PFSK-1 (cell line): ENCODE measurements around the gene TADA2B.

Experiments
- FOXP2 ChIP-seq: optimal IDR thresholded peaks from 2 replicates; pipeline ENCODE3; 2011; ENCODE audit warnings: borderline replicate concordance, control low read depth, inconsistent platforms; ENCODE audit not compliant: insufficient read depth; ENCODE audit errors: extremely low read length, extremely low read depth
- POLR2AphosphoS5 ChIP-seq: IDR thresholded peaks from 2 replicates; pipeline ENCODE4 v1.6.1; 2012; ENCODE audit warnings: low read depth, mild to moderate bottlenecking, control low read depth, low read length, moderate library complexity
- SIN3A ChIP-seq: IDR thresholded peaks from 2 replicates; pipeline ENCODE4 v1.6.1; 2012; ENCODE audit warnings: mild to moderate bottlenecking, low read length, moderate library complexity, borderline replicate concordance; ENCODE audit not compliant: insufficient read depth
- TAF1 ChIP-seq: IDR thresholded peaks from 2 replicates; pipeline ENCODE4 v1.6.1; 2012; ENCODE audit warnings: low read length, control low read depth, borderline replicate concordance; ENCODE audit not compliant: insufficient read depth
- TF ChIP-seq, protein P1 (sequence below), 2 experiments: IDR thresholded peaks; 2 replicates each; pipeline versions ENCODE4 v1.6.1 to v1.8.0; 2011 to 2012; ENCODE audit warnings: low read depth in 2 of 2, low read length in 2 of 2, control low read depth in 1 of 2, inconsistent platforms in 1 of 2, mild to moderate bottlenecking in 1 of 2, moderate library complexity in 1 of 2; ENCODE audit not compliant: insufficient read depth in 1 of 2

Gene TADA2B

GRCh38 chr4:7025040-7025602 lies 18.1 kb upstream of the TADA2B start:
- no peak for TF ChIP-seq TAF1
- TF ChIP-seq SIN3A, result no peak
- TF ChIP-seq, protein P1, sequence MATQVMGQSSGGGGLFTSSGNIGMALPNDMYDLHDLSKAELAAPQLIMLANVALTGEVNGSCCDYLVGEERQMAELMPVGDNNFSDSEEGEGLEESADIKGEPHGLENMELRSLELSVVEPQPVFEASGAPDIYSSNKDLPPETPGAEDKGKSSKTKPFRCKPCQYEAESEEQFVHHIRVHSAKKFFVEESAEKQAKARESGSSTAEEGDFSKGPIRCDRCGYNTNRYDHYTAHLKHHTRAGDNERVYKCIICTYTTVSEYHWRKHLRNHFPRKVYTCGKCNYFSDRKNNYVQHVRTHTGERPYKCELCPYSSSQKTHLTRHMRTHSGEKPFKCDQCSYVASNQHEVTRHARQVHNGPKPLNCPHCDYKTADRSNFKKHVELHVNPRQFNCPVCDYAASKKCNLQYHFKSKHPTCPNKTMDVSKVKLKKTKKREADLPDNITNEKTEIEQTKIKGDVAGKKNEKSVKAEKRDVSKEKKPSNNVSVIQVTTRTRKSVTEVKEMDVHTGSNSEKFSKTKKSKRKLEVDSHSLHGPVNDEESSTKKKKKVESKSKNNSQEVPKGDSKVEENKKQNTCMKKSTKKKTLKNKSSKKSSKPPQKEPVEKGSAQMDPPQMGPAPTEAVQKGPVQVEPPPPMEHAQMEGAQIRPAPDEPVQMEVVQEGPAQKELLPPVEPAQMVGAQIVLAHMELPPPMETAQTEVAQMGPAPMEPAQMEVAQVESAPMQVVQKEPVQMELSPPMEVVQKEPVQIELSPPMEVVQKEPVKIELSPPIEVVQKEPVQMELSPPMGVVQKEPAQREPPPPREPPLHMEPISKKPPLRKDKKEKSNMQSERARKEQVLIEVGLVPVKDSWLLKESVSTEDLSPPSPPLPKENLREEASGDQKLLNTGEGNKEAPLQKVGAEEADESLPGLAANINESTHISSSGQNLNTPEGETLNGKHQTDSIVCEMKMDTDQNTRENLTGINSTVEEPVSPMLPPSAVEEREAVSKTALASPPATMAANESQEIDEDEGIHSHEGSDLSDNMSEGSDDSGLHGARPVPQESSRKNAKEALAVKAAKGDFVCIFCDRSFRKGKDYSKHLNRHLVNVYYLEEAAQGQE (IDR thresholded peaks at IDR 0.05; ENCODE audit: insufficient read depth in 1 of 2, low read depth in 2 of 2, low read length in 2 of 2), result no peak
- no peak for TF ChIP-seq FOXP2
- no peak for TF ChIP-seq POLR2AphosphoS5

DNA sequence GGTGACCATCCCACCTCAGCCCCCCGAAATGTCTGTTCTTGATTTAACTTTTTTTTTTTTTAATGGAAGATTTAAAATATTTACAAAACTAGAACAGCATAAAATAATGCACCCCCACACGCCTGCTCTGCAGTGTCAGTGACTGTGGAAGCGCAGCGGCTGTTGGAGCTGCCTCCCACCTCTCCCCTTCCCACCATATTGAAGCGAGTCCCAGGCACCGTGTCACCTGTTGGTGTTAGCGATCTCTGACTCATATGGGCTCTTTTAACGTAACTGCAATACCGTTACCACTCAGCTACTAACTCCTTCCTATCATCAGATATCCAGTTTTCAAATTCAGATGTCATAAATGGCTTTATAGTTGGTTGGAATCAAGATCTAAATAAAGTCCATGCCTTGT lies 17.1 kb upstream of the TADA2B start:
- TF ChIP-seq, protein P1 (IDR thresholded peaks at IDR 0.05; ENCODE audit: insufficient read depth in 1 of 2, low read depth in 2 of 2, low read length in 2 of 2), result no peak
- TF ChIP-seq FOXP2 (no peak), POLR2AphosphoS5 (no peak), SIN3A (no peak)

- no peak for TF ChIP-seq FOXP2
- TF ChIP-seq, protein P1 (IDR thresholded peaks at IDR 0.05; ENCODE audit: insufficient read depth in 1 of 2, low read depth in 2 of 2, low read length in 2 of 2), result no peak
- TF ChIP-seq SIN3A, result no peak
- no peak for TF ChIP-seq POLR2AphosphoS5
- no peak for TF ChIP-seq TAF1
Observed at GRCh38 chr4:7027284-7027683, 15.9 kb upstream of the TADA2B start.

DNA sequence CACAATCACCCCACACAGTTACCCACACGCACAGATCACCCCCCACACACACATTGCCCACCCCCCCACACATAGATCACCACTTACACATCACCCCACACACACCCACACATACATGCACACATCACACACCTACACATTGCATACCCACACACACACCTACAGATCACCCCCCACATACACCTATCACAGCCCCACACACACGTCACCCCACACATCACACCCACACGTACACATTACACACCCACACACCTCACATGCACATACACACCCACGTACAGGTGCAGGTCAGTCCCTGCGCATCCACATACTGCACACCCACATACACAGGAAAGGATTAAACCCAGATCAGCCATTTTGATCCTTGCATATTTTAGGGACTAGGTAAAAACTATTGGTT lies 15.3 kb upstream of the TADA2B start:
- no peak for TF ChIP-seq SIN3A
- TF ChIP-seq POLR2AphosphoS5, result no peak
- TF ChIP-seq TAF1, result no peak
- TF ChIP-seq, protein P1 (IDR thresholded peaks at IDR 0.05; ENCODE audit: insufficient read depth in 1 of 2, low read depth in 2 of 2, low read length in 2 of 2), result no peak
- no peak for TF ChIP-seq FOXP2

DNA sequence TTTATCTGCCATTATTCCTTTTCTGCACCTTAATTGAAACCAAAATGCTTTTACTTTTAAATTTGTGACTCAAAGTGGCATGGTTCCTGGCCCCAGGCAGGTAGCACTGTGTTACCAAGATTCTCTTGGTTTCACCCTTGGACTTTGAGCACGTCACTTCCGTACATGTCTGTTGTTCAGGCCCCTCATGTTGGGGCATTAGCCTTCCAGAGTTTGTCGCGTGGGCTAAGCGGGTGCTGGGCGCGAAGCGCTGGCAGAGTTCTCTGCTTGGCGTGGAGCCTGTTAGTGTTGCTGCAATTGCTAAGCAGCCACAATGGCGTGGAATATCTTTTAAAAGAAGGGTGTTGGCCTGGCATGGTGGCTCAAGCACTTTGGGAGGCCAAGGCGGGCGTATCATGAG lies 14.0 kb upstream of the TADA2B start:
- TF ChIP-seq, protein P1 (IDR thresholded peaks at IDR 0.05; ENCODE audit: insufficient read depth in 1 of 2, low read depth in 2 of 2, low read length in 2 of 2), result no peak
- no peak for TF ChIP-seq SIN3A
- no peak for TF ChIP-seq FOXP2
- TF ChIP-seq POLR2AphosphoS5, result no peak
